Effector memory CD4-positive, alpha-beta T cell (primary cell): ENCODE data around the gene MEGF6.
"Not testable (repeated sequence)": the region's sequence is repeated elsewhere in the genome, so short reads cannot be mapped to it uniquely, and the experiment has no call there.

ENCODE experiments used
- DNase-seq, 3 donors: peaks; one replicate each; pipeline ENCODE4 v3.0.0-alpha.2; 2020
- H3K27ac ChIP-seq: 2 replicates; pipeline ENCODE4 v1.7.0; 2013; ENCODE audit warnings: mild to moderate bottlenecking, low read length, moderate library complexity; ENCODE audit not compliant: insufficient read depth, poor library complexity, severe bottlenecking
- H3K27me3 ChIP-seq: replicated peaks from 2 replicates; pipeline ENCODE4 v1.7.0; 2013; ENCODE audit warnings: mild to moderate bottlenecking, low read length; ENCODE audit not compliant: insufficient read depth, control insufficient read depth, poor library complexity, severe bottlenecking
- H3K36me3 ChIP-seq: 2 replicates; pipeline ENCODE4 v1.7.0; 2013; ENCODE audit warnings: mild to moderate bottlenecking, low read length, moderate library complexity; ENCODE audit not compliant: control insufficient read depth, insufficient read depth
- H3K4me1 ChIP-seq: 2 replicates; pipeline ENCODE4 v1.7.0; 2013; ENCODE audit warnings: low read length, mild to moderate bottlenecking; ENCODE audit not compliant: control insufficient read depth, insufficient read depth, poor library complexity, severe bottlenecking
- H3K4me3 ChIP-seq: 2 replicates; pipeline ENCODE4 v1.7.0; 2013; ENCODE audit warnings: low read length, low read depth, mild to moderate bottlenecking; ENCODE audit not compliant: insufficient read depth, poor library complexity, severe bottlenecking
- H3K9me3 ChIP-seq: 2 replicates; pipeline ENCODE4 v1.7.0; 2013; ENCODE audit warnings: mild to moderate bottlenecking, low read length, moderate library complexity; ENCODE audit not compliant: control insufficient read depth

Gene MEGF6

DNA sequence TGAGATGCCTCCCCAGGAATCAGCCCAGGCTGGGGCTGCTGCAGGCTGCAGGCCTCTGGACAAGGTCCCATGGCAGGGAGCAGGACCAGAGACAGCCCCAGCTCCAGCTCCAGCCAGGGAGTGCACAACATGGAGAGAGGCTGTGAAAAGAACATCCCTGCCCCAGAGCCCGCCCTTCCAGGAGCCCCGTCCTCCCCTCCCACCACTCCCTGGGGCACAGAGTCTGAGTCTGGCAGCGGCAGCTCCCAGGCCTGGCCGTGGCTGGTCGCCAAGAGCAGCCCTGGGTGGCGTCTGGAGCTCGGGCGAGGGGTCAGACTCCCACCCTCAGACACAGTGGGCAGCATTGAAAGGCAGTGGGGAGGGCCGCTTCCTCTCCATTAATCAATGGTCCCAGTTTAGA is 37.8 kb downstream of the MEGF6 start:
- no peaks in the 10 kb centered on the region for H3K4me1 ChIP-seq
- no peak overlapping the region for H3K4me3 ChIP-seq
- H3K27ac ChIP-seq, result no peak overlapping the region
- H3K9me3 ChIP-seq, result no peaks in the 10 kb centered on the region
- H3K27me3 ChIP-seq, result no peaks in the 10 kb centered on the region
- H3K36me3 ChIP-seq, result no peaks in the 10 kb centered on the region
- DNase-seq, result no peak

DNA sequence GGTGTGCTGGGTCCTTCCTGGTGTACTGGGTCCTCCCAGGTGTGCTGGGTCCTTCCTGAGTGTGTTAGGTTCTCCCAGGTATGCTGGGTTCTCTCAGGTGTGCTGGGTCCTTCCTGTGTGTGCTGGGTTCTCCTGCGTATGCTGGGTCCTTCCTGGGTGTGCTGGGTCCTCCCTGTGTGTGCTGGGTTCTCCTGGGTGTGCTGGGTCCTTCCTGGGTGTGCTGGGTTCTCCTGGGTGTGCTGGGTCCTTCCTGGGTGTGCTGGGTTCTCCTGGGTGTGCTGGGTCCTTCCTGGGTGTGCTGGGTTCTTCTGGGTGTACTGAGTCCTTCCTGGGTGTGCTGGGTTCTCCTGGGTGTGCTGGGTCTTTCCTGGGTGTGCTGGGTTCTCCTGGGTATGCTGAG is 38.7 kb downstream of the MEGF6 start:
- H3K27ac ChIP-seq, DNase-seq, H3K9me3 ChIP-seq, H3K27me3 ChIP-seq, H3K4me3 ChIP-seq, H3K36me3 ChIP-seq, H3K4me1 ChIP-seq: not testable (repeated sequence)

DNA sequence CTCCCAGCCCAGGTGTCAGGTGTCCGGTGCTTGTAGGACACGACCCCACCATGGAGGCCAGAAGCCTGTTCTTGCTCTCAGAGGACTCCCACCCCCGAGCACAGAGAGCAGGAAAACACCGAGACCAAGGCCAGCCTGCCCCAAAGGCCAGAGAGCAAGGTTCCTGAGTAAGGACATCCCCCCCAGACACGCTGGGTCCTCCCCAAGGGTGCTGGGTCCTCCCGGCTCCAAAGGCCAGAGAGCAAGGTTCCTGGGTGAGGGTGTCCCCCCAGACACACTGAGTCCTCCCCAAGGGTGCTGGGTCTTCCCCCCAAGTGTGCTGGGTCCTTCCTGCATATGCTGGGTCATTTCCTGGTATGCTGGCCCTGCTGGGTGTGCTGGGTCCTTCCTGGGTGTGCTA is 40.0 kb downstream of the MEGF6 start:
- H3K9me3 ChIP-seq, result no peaks in the 10 kb centered on the region
- DNase-seq, result no peak
- H3K4me3 ChIP-seq, result no peak overlapping the region
- no peaks in the 10 kb centered on the region for H3K4me1 ChIP-seq
- H3K27me3 ChIP-seq, result no peaks in the 10 kb centered on the region
- no peak overlapping the region for H3K27ac ChIP-seq
- H3K36me3 ChIP-seq, result no peaks in the 10 kb centered on the region

DNA sequence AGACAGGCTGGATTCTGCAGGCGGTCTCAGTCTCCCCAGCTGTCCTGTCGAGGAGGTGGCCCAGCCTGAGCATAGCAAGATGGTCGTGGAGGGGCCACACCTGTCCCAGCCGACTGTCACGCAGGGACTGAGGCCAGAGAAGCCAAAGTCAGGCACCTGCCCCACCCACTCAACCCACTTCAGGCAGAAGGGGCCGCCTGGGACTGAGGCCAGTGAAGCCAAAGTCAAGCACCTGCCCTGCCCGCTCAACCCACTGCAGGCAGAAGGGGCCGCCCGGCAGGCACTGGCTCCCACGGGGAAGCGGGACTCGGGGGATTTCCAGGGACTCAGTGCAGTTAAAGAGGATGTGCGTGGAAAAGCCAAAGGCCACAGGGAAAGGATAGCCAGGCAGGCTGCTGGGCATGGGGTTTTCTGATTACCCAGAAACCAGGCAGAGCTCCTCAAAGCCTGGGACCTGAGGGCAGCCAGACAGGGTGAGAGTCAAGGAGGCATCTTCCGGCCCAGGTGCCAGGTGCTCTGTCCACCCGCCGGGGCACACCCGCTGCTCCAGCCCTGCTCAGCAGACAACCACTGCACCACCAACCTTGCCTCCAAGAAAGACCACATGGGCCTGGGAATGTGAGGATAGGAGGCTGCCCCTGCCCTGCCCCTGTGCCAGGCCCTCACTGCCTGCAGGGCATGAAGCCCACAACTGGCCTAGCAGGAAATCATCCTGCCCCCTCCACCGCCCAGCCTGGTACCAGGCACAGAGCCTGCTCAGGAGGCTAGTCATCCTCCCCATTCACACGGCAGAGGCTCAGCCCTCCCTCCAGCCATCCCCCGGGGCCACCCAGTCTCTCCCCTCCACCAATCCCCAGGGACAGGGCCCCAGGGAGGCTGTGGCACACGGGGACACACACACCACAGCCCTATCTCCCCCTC is 41.0 kb downstream of the MEGF6 start:
- Histone ChIP-seq H3K9me3 (no peaks in the 10 kb centered on the region), H3K27ac (no peak overlapping the region), H3K27me3 (no peaks in the 10 kb centered on the region), H3K36me3 (no peaks in the 10 kb centered on the region), H3K4me3 (no peak overlapping the region), H3K4me1 (no peaks in the 10 kb centered on the region)
- DNase-seq, result no peak

DNA sequence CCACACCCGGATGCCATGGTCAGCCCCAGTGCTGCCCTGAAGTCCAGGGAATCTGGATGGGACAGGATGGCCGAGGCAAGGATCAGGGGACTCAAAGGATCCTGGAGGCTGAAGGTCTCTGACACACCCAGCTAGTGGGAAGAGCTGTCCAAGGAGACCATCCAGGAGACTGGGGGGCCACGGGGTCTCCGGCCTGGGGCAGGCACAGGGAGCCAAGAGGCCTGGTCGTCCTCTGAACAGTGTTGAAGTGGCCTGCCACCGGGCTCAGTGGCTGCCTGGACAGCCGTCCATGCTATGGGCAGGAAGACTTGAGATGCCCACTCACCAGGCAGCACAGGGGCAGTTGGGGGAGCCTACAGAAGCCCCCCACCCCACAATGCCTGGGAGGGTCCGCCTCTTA is 41.9 kb downstream of the MEGF6 start:
- no peaks in the 10 kb centered on the region for H3K9me3 ChIP-seq
- no peak overlapping the region for H3K4me3 ChIP-seq
- H3K27ac ChIP-seq, result no peak overlapping the region
- no peak for DNase-seq
- H3K27me3 ChIP-seq, result no peaks in the 10 kb centered on the region
- H3K4me1 ChIP-seq, result no peaks in the 10 kb centered on the region
- no peaks in the 10 kb centered on the region for H3K36me3 ChIP-seq

DNA sequence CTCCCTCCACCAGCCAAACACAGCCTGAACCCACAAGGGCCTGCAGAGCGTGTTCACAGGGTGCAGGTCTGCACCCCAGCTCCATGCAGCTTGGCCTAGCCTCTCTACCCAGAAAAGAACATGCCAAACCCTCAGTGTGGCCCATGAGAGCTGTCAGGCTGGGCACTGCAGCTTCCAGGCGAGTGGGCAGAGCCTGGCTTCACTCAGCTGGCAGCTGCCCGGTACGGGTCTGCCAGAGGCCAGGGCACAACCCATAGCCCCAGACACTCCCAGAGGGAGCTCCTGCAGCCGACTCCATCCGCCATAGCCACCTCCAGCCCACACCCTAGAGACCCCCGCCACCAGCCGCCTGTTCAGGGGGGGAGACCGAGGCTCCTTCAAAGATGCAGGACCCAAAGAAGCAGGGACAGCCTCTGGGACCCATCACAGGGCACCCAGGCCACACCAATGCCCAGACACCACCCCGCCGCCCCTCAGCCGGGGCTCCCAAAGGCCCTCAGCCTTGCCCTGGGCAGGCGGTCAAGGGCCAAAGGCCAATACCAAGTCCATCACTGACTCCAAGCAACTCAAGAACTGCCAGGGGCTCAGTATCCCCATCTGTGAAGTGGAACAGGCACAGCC is 42.4 kb downstream of the MEGF6 start:
- Histone ChIP-seq H3K9me3 (no peaks in the 10 kb centered on the region), H3K27me3 (no peaks in the 10 kb centered on the region), H3K4me1 (no peaks in the 10 kb centered on the region), H3K36me3 (no peaks in the 10 kb centered on the region), H3K27ac (no peak overlapping the region), H3K4me3 (no peak overlapping the region)
- DNase-seq, result no peak

DNA sequence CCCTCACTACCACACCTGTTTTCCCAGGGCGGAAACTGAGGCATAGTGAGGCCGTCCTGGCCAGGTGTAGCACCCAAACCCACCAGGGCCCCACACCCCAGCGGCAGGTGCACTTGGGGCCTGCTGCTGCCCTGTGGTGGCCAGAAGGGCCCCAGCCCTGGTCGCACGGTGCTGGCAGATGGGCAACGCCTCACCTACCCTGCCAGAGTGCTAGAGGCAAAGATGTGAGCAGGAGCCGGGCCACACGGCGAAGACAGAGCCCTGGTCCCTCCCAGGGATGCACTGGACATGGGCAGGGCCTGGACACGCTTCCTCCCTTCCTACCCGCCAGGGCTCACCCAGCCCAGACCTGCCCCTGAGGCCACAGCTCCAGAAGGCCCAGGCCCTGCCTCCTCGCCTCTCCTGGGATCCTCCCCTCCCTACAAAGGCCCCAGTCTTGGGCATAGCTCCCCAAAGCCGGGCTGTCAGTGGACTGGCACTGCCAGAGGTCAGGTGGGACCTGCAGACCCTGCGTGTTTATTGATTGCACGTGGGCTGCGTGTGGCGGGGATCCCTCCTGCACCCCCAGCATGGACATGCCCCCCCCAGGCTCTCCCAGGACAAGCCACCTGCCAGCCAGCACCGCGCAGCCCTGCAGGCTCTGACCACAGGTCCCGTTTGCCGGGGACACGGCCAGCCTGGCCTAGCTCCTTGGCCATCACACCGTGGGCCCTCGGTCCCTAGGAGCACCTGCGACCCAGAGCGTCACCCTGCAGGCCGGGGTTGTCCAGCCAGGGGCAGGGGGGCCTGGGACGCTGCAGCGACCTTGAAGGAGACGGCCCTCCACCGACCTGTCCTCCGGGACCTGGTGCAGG is 44.1 kb downstream of the MEGF6 start:
- no peaks in the 10 kb centered on the region for H3K4me1 ChIP-seq
- DNase-seq, result no peak
- H3K27ac ChIP-seq, result no peak overlapping the region
- H3K9me3 ChIP-seq, result no peaks in the 10 kb centered on the region
- H3K36me3 ChIP-seq, result no peaks in the 10 kb centered on the region
- H3K4me3 ChIP-seq, result no peak overlapping the region
- H3K27me3 ChIP-seq, result no peaks in the 10 kb centered on the region

DNA sequence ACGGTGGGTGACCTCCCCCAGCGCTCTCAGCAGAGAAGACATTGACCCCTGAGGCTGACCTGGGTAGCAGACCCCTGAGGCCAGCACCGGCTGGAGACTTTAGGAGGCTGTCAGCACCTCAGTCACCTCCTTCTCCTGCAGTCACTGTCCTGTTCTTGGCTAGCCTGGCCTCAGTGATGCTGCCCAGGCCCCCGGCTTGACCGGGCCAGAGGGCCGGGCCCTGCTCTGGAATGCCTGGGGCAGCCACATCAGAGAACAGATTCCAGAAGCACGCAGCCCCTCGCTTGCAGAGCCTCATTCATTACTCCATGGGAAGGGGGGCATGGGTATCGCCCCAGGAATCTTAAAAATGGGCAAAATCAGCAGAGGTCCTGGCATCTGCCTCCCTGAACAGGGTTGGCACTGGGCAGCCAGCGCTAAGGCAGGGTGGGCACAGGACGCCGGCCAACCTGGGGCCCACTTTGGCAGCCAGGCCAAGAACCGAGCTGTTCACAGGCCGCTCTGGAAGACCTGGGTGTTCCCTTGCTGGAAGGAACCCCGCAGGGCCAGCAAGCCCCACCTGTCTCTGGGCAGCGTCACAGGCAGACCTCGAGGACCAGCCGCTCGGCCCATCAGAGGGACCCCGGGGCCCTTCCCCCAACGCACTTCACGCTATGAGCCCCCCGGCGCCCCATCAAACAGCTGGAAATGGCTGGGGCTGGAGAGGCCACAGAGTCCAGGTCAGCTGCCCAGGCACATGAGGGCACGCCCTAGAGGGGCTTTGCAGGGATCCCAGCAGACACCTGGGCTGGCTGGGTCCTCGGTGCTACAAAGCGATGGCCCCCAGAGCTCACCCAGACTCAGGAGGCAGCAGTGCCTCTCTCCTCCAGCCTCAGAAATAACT is 45.1 kb downstream of the MEGF6 start:
- H3K4me3 ChIP-seq, result no peak overlapping the region
- no peak overlapping the region for H3K27ac ChIP-seq
- H3K4me1 ChIP-seq, result no peaks in the 10 kb centered on the region
- no peaks in the 10 kb centered on the region for H3K36me3 ChIP-seq
- no peaks in the 10 kb centered on the region for H3K27me3 ChIP-seq
- H3K9me3 ChIP-seq, result no peaks in the 10 kb centered on the region
- DNase-seq, result no peak
